Gastrocnemius medialis (tissue), 4 donors: ENCODE data around the gene YPEL5. TPM values are rescaled to one million over a fixed set of nuclear protein-coding genes. Genes with fewer than 3 reads are reported as not detected.
"Not testable (repeated sequence)": the region's sequence is repeated elsewhere in the genome, so short reads cannot be mapped to it uniquely, and the experiment has no call there.

Source experiments
- ATAC-seq, 2 donors: fragments of 150-250 bp; one replicate each; pipeline ENCODE4 v1.9.1; 2016
- DNase-seq, 2 donors: peaks; one replicate each; pipeline ENCODE4 v3.0.0-alpha.2; 2019
- H3K27ac ChIP-seq, 4 donors: fragments of 200-600 bp; sonication (generic); 1 replicate in 1 of 4; 2 replicates in 3 of 4; pipeline ENCODE4 v1.5.1; 2016 to 2018; ENCODE audit warnings: mild to moderate bottlenecking in 2 of 4, moderate library complexity in 1 of 4
- H3K27me3 ChIP-seq, 3 donors: fragments of 200-600 bp; sonication (generic) in 2 of 3; 1 replicate in 1 of 3; 2 replicates in 2 of 3; pipeline versions ENCODE4 v1.5.1 to v1.6.0; 2016 to 2019; ENCODE audit warnings: mild to moderate bottlenecking in 1 of 3, moderate library complexity in 1 of 3
- H3K36me3 ChIP-seq, 2 donors: fragments of 200-600 bp; sonication (generic) in 1 of 2; one replicate each; pipeline ENCODE4 v1.5.1; 2017 to 2018
- H3K4me1 ChIP-seq, 2 donors: fragments of 200-600 bp; sonication (generic) in 1 of 2; one replicate each; pipeline ENCODE4 v1.5.1; 2016 to 2017; ENCODE audit warnings: mild to moderate bottlenecking in 2 of 2
- H3K4me3 ChIP-seq, 4 donors: fragments of 200-600 bp; sonication (generic) in 3 of 4; 1 replicate in 1 of 4; 2 replicates in 3 of 4; pipeline ENCODE4 v1.5.1; 2016 to 2019; ENCODE audit warnings: mild to moderate bottlenecking in 2 of 4
- H3K9me3 ChIP-seq, 3 donors: fragments of 200-600 bp; sonication (generic) in 2 of 3; 1 replicate in 1 of 3; 2 replicates in 2 of 3; pipeline ENCODE4 v1.5.1; 2016 to 2019
- POLR2A ChIP-seq, 2 donors: fragments of 450-650 bp; IDR thresholded peaks; one replicate each; pipeline ENCODE4 v1.6.1; 2017; ENCODE audit warnings: antibody characterized with exemption in 2 of 2, mild to moderate bottlenecking in 2 of 2, moderate library complexity in 2 of 2
- in situ Hi-C, 4 donors: fragments of 200-750 bp; cut with MboI; loops; one replicate each; pipeline versions ENCODE4 v1.15.0 to v1.8.0; 2017; ENCODE audit warnings: low sequenced_read_pairs in 4 of 4
- intact Hi-C: fragments of 100-400 bp; cut with DNase I; formaldehyde crosslinking; loops from one replicate; pipeline ENCODE4 v1.15.1; 2023; ENCODE audit warnings: low total_unique reads
- total RNA-seq, 4 donors: library from RNA; depleted of rRNA; stranded (reverse); fragments of >200 nt; gene quantifications; one replicate each; pipeline versions ENCODE4 v1.1.0 to v1.2.3, GENCODE V29; 2016
- TF ChIP-seq, protein P1 (sequence below), 5 experiments: fragments of 450-650 bp in 3 of 5; fragments of 200-600 bp in 2 of 5; sonication (generic) in 2 of 5; IDR thresholded peaks in 4 of 5; conservative IDR thresholded peaks in 1 of 5; 1 replicate in 4 of 5; 2 replicates in 1 of 5; pipeline ENCODE4 v1.5.1; 2016 to 2019; ENCODE audit warnings: antibody characterized with exemption in 5 of 5, mild to moderate bottlenecking in 3 of 5, moderate library complexity in 3 of 5

Gene YPEL5
- 10 to 100 TPM; 31.4 to 76.7 (median 53.9) TPM for total RNA-seq

DNA sequence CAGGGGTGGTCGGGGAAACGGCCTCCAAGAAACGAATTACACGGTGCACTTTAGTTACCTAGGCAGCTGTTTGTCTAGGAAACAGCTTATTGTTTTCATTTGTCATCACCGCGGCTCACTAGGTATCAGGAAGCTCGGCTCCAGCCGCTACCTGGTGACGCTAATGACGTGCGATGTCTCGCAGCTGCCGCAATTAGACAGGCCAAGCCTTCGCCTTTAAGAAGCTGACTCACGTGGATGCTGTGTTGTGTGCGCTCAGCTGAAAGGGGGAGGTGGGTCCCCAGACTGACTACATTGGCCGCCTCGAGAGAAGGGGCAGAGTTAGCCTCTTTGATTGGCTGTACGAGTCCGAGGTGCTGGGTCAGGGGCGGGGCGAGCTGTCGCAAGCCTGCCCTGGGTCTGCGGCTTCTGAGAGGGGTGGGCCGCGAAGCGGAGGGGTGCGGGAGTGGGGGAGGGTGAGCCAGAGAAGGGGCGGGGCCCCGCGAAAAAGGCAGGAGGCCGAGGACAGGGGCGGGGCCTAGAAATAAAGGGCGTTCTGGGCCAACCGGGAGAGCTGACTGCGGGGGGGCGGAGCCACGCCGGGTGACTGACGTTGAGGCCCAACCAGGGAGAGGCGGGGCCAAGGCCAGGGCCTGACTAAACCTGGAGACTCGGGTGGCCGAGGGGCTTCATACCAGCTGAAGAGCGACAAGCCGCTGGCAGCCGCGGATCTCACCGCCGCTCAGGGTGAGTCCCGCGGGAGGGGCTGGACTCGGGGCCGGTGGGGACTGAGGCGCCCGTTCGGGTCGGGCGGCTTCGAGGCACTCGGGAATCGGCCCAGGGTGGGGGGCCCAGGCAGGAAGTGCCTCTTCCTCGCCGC is at the start of gene YPEL5:
Gene YPEL5 (plus strand): TSS at position 671 of the 859 bp plus-strand sequence. CDS start 9,645 bp downstream, outside the sequence.
- intact Hi-C loops, result loop anchor here (2.0 to 10.0 kb wide), 3 partner anchors 32 to 1552 kb away; partner anchors contain the start of gene WDR43

DNA sequence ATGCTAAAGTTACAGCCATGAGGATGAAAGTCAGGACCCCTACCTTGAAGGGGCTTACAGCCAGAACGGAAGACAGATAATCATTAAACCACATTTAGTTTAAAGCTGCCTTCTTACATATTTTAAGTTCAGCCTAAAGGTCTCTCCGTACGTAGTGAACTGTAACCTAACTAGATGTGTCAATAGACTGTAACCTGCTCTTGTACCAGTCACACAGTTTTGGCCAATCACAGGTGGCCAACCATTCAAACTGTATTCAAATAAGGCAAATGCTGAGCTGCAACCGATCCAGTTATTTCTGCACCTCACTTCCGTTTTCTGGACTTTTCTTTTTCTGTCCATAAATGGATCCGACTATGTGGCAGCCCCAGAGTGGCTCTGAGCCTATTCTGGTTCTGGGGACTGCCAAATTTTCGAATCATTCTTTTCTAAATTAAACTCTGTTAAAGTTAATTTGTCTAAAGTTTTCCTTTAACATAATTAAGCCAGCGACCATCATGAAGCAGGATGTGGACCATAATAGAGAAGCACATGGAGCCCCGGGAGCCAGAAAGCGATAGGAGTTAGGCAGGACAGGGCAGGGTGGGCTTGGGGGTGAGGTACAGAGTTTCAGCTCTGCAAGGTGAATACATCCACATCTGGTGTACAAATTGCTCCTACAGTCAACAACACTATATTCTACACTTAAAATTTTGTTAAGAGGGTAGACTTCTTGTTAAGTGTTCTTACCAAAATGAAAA is 48.4 kb upstream of the YPEL5 start:
- DNase-seq, result no peak
- ATAC-seq, result no peak
- H3K36me3 ChIP-seq, result no peaks in the 10 kb centered on the region
- H3K27me3 ChIP-seq, result peaks cover 0 to 8% (median 3%) of the 10 kb centered on the region in 3 donors
- no peak overlapping the region for H3K4me3 ChIP-seq
- in situ Hi-C loops, result no loop called here
- no peaks in the 10 kb centered on the region for H3K9me3 ChIP-seq
- intact Hi-C loops, result no loop called here
- no peaks in the 10 kb centered on the region for H3K4me1 ChIP-seq
- H3K27ac ChIP-seq, result no peak overlapping the region
- TF ChIP-seq, protein P1, sequence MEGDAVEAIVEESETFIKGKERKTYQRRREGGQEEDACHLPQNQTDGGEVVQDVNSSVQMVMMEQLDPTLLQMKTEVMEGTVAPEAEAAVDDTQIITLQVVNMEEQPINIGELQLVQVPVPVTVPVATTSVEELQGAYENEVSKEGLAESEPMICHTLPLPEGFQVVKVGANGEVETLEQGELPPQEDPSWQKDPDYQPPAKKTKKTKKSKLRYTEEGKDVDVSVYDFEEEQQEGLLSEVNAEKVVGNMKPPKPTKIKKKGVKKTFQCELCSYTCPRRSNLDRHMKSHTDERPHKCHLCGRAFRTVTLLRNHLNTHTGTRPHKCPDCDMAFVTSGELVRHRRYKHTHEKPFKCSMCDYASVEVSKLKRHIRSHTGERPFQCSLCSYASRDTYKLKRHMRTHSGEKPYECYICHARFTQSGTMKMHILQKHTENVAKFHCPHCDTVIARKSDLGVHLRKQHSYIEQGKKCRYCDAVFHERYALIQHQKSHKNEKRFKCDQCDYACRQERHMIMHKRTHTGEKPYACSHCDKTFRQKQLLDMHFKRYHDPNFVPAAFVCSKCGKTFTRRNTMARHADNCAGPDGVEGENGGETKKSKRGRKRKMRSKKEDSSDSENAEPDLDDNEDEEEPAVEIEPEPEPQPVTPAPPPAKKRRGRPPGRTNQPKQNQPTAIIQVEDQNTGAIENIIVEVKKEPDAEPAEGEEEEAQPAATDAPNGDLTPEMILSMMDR (IDR thresholded peaks at IDR 0.05 in 4 of 5, conservative IDR thresholded peaks at IDR 0.05 in 1 of 5), result no peak
- TF ChIP-seq POLR2A (IDR thresholded peaks at IDR 0.05), result no peak

More for the DNA sequence above, at the start of gene YPEL5:
- TF ChIP-seq POLR2A (IDR thresholded peaks at IDR 0.05), result peak; percentile 96 to 98
- TF ChIP-seq, protein P1 (IDR thresholded peaks at IDR 0.05 in 4 of 5, conservative IDR thresholded peaks at IDR 0.05 in 1 of 5), result peak in 1 of 5 experiments; percentile 9
- Histone ChIP-seq H3K36me3 (peaks cover 0 to 3% of the 10 kb centered on the region in 2 donors), H3K4me3 (peak within 1 kb of the TSS; percentile 86 to 97 (median 92)), H3K27ac (peak within 1 kb of the TSS; percentile 94 to 100 (median 100)), H3K4me1 (peaks cover 33 to 40% of the 10 kb centered on the region in 2 donors), H3K9me3 (no peaks in the 10 kb centered on the region), H3K27me3 (no peaks in the 10 kb centered on the region)
- in situ Hi-C loops, result no loop called here
- ATAC-seq (peak; percentile 91 to 93), DNase-seq (peak; percentile 100)

DNA sequence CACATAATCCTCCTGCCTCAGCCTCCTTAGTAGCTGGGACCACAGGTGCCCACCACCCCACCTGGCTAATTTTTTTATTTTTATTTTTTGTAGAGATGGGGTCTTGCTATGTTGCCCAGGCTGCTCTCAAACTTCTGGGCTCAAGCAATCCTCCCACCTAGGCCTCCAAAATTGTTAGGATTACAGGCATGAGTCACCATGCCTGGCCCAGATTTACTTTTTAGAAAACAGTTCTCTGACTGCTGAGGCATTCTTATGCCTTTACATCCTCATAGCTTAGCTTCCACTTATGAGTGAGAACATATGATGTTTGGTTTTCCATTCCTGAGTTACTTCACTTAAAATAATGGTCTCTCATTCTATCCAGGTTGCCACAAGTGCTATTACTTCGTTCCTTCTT is 47.4 kb upstream of the YPEL5 start:
- H3K27ac ChIP-seq, H3K4me1 ChIP-seq, in situ Hi-C loops, DNase-seq, intact Hi-C loops, H3K4me3 ChIP-seq, ATAC-seq, H3K9me3 ChIP-seq, H3K27me3 ChIP-seq, H3K36me3 ChIP-seq: not testable (repeated sequence)

DNA sequence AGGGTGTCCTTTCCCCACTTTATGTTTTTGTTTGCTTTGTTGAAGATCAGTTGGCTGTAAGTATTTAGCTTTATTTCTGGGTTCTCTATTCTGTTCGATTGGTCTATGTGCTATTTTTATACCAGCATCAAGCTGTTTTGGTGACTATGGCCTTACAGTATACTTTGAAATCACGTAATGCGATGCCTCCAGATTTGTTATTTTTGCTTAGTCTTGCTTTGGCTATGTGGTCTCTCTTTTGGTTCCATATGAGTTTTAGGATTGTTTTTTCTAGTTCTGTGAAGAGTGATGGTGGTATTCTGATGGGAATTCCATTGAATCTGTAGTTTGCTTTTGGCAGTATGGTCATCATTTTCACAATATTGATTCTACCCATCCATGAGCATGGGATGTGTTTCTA is 46.1 kb upstream of the YPEL5 start:
- intact Hi-C loops, H3K36me3 ChIP-seq, H3K27ac ChIP-seq, H3K4me3 ChIP-seq, H3K4me1 ChIP-seq, H3K9me3 ChIP-seq, H3K27me3 ChIP-seq, DNase-seq, ATAC-seq, in situ Hi-C loops: not testable (repeated sequence)

DNA sequence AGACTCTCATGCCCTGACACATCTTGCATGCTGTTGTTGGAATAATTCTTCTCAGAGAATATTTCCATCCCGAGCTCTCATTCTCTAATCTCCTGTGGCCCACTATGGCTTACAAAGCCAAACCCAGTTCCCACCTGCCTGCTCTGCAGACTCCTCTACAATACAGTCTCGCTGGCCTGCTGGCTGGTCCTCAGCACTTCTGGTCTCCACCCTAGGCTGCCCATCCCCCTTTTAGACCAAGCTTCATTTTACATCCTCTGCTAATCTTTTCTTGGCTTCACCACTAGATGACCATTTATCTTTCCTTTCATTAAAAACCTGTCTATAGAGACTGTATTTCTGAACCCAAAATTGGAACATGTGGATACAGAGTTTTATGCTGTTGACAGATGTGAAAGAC is 42.5 kb upstream of the YPEL5 start:
- Histone ChIP-seq H3K9me3 (no peaks in the 10 kb centered on the region), H3K27ac (no peak overlapping the region), H3K4me3 (no peak overlapping the region), H3K36me3 (no peaks in the 10 kb centered on the region), H3K4me1 (no peaks in the 10 kb centered on the region), H3K27me3 (peaks cover 0 to 2% (median 0%) of the 10 kb centered on the region in 3 donors)
- no peak for DNase-seq
- TF ChIP-seq POLR2A (IDR thresholded peaks at IDR 0.05), result no peak
- TF ChIP-seq, protein P1 (IDR thresholded peaks at IDR 0.05 in 4 of 5, conservative IDR thresholded peaks at IDR 0.05 in 1 of 5), result no peak
- ATAC-seq, result no peak
- in situ Hi-C loops, result no loop called here
- intact Hi-C loops, result no loop called here
